LHCN-M2 (cell line): ENCODE measurements around the gene MTA3. TPM values are rescaled to one million over a fixed set of nuclear protein-coding genes. Genes with fewer than 3 reads are reported as not detected.
"Not testable (repeated sequence)": the region's sequence is repeated elsewhere in the genome, so short reads cannot be mapped to it uniquely, and the experiment has no call there.

Experiments
- DNase-seq: peaks from one replicate; pipeline ENCODE4 v3.0.0-alpha.2; 2012; ENCODE audit warnings: low read depth
- total RNA-seq: library from RNA; depleted of rRNA; stranded (reverse); fragments of >200 nt; gene quantifications from 2 replicates; pipeline ENCODE4 v1.2.3, GENCODE V29; 2014

The MTA3 gene
- total RNA-seq, 1 experiment from 2014 or later = 18.8 TPM

GRCh38 chr2:42726680-42727079, 158.2 kb downstream of the MTA3 start:
- no peak for DNase-seq

- not testable (repeated sequence) for DNase-seq
Measured at GRCh38 chr2:42731316-42731715, 162.9 kb downstream of the MTA3 start.

- DNase-seq = no peak
Measured at GRCh38 chr2:42733852-42734251, 165.4 kb downstream of the MTA3 start.

- DNase-seq = no peak
Measured at GRCh38 chr2:42736598-42737322, 168.3 kb downstream of the MTA3 start.

GRCh38 chr2:42741140-42741539, 172.7 kb downstream of the MTA3 start:
- DNase-seq = no peak

- DNase-seq = no peak
Measured at GRCh38 chr2:42742740-42743658, 174.6 kb downstream of the MTA3 start.

- peak; percentile 69 for DNase-seq
Measured at GRCh38 chr2:42743659-42743990, 175.2 kb downstream of the MTA3 start.

- no peak for DNase-seq
Measured at GRCh38 chr2:42744545-42745082, 176.2 kb downstream of the MTA3 start.

GRCh38 chr2:42747422-42747821, 179.0 kb downstream of the MTA3 start:
- no peak for DNase-seq

GRCh38 chr2:42748840-42749239, 180.4 kb downstream of the MTA3 start:
- no peak for DNase-seq

- no peak for DNase-seq
Measured at GRCh38 chr2:42752314-42752713, 183.9 kb downstream of the MTA3 start.

- no peak for DNase-seq
Measured at GRCh38 chr2:42752816-42753813, 184.7 kb downstream of the MTA3 start.

GRCh38 chr2:42754021-42754775, 185.8 kb downstream of the MTA3 start:
- DNase-seq = peak; percentile 88

- no peak for DNase-seq
Measured at GRCh38 chr2:42754776-42755140, 186.3 kb downstream of the MTA3 start.

GRCh38 chr2:42755191-42755880, 186.9 kb downstream of the MTA3 start:
- DNase-seq = no peak

GRCh38 chr2:42756150-42756775, 187.8 kb downstream of the MTA3 start:
- no peak for DNase-seq

- DNase-seq = no peak
Measured at GRCh38 chr2:42756966-42757513, 188.6 kb downstream of the MTA3 start.

- DNase-seq = no peak
Measured at GRCh38 chr2:42757981-42758740, 189.7 kb downstream of the MTA3 start.
